ENCODE data around the gene PRKAG2.

The PRKAG2 gene

GRCh38 chr7:151662251-151662826 lies 214.6 kb downstream of the PRKAG2 start:
- no peak for DNase-seq

- DNase-seq: no peak
Measured at GRCh38 chr7:151661587-151661986, 215.3 kb downstream of the PRKAG2 start.

GRCh38 chr7:151660141-151660540 lies 216.8 kb downstream of the PRKAG2 start:
- no peak for DNase-seq

- no peak for DNase-seq
Measured at GRCh38 chr7:151659219-151659618, 217.7 kb downstream of the PRKAG2 start.

- DNase-seq: no peak
Measured at GRCh38 chr7:151658778-151659177, 218.1 kb downstream of the PRKAG2 start.

- DNase-seq: no peak
Measured at GRCh38 chr7:151657173-151657572, 219.7 kb downstream of the PRKAG2 start.

- no peak for DNase-seq
Measured at GRCh38 chr7:151655555-151655954, 221.4 kb downstream of the PRKAG2 start.

GRCh38 chr7:151652111-151652510 lies 224.8 kb downstream of the PRKAG2 start:
- DNase-seq: no peak

- DNase-seq: no peak
Measured at GRCh38 chr7:151650161-151650560, 226.8 kb downstream of the PRKAG2 start.

- no peak for DNase-seq
Measured at GRCh38 chr7:151648429-151648828, 228.5 kb downstream of the PRKAG2 start.

- DNase-seq: no peak
Measured at GRCh38 chr7:151647874-151648273, 229.0 kb downstream of the PRKAG2 start.

GRCh38 chr7:151647006-151647405 lies 229.9 kb downstream of the PRKAG2 start:
- no peak for DNase-seq

- no peak for DNase-seq
Measured at GRCh38 chr7:151645311-151645710, 231.6 kb downstream of the PRKAG2 start.

GRCh38 chr7:151644554-151644953 lies 232.4 kb downstream of the PRKAG2 start:
- no peak for DNase-seq

- no peak for DNase-seq
Measured at GRCh38 chr7:151642746-151643145, 234.2 kb downstream of the PRKAG2 start.

- DNase-seq: no peak
Measured at GRCh38 chr7:151641587-151641986, 235.3 kb downstream of the PRKAG2 start.

GRCh38 chr7:151637781-151638261 lies 239.1 kb downstream of the PRKAG2 start:
- no peak for DNase-seq

GRCh38 chr7:151634643-151635042 lies 242.3 kb downstream of the PRKAG2 start:
- no peak for DNase-seq

GRCh38 chr7:151633516-151633812 lies 243.5 kb downstream of the PRKAG2 start:
- DNase-seq: no peak

GRCh38 chr7:151632750-151633515 lies 244.0 kb downstream of the PRKAG2 start:
- DNase-seq: peak; percentile 81

GRCh38 chr7:151631953-151632749 lies 244.8 kb downstream of the PRKAG2 start:
- peak; percentile 89 for DNase-seq

GRCh38 chr7:151631570-151631952 lies 245.4 kb downstream of the PRKAG2 start:
- no peak for DNase-seq

GRCh38 chr7:151630851-151631569 lies 245.9 kb downstream of the PRKAG2 start:
- no peak for DNase-seq

All from GDM1 (cell line).